Activated naive CD8-positive, alpha-beta T cell treated with anti-CD3 and anti-CD28 coated beads, Interleukin-2, amount 10 ng/mL, durations not matched to agents 7 days and 5 days (primary cell): ENCODE measurements around the gene LAMP1. TPM values are rescaled to one million over a fixed set of nuclear protein-coding genes. Genes with fewer than 3 reads are reported as not detected.

ENCODE experiments used
- ATAC-seq: fragments of 150-1000 bp; cut with Tn5 transposase; one replicate; pipeline ENCODE4 v1.10.0; 2021; ENCODE audit warnings: low read depth, moderate library complexity
- POLR2A ChIA-PET: fragments of 350-600 bp; sonication (Branson Sonifier 250); formaldehyde crosslinking; loops from one replicate; lab custom pipeline; 2021; ENCODE audit warnings: antibody characterized with exemption; lab: Charles Lee
- DNase-seq: peaks from one replicate; pipeline ENCODE4 v3.0.0; 2021
- H3K27ac Mint-ChIP-seq: one replicate; pipeline ENCODE4 v1.8.0; 2022; ENCODE audit warnings: mild to moderate bottlenecking, mixed read lengths
- H3K27me3 Mint-ChIP-seq: one replicate; pipeline ENCODE4 v1.8.0; 2022; ENCODE audit warnings: mild to moderate bottlenecking, moderate library complexity, mixed read lengths
- H3K36me3 Mint-ChIP-seq: one replicate; pipeline ENCODE4 v1.8.0; 2021; ENCODE audit warnings: mild to moderate bottlenecking, mixed read lengths
- H3K4me1 Mint-ChIP-seq: one replicate; pipeline ENCODE4 v1.8.0; 2021; ENCODE audit warnings: mixed read lengths
- H3K4me3 Mint-ChIP-seq: one replicate; pipeline ENCODE4 v1.8.0; 2022; ENCODE audit warnings: mild to moderate bottlenecking, moderate library complexity, mixed read lengths
- H3K9me3 Mint-ChIP-seq: one replicate; pipeline ENCODE4 v1.8.0; 2021; ENCODE audit warnings: mixed read lengths
- total RNA-seq, 2 experiments: library from RNA; stranded (reverse); gene quantifications; one replicate each; pipeline ENCODE4 v1.2.3, GENCODE V29; 2021

LAMP1 gene
- total RNA-seq, 2 experiments from 2014 or later = 90.1 to 96.5 TPM

- peaks cover 9% of the 10 kb centered on the region for H3K4me1 Mint-ChIP-seq
- peaks cover 4% of the 10 kb centered on the region for H3K36me3 Mint-ChIP-seq
- H3K27me3 Mint-ChIP-seq = no peaks in the 10 kb centered on the region
- H3K9me3 Mint-ChIP-seq = peaks cover 3% of the 10 kb centered on the region
- POLR2A ChIA-PET = interaction anchor here (0.7 kb wide), 1 partner anchor 221 kb away, joined by 3 read pairs; no protein-coding TSS in a partner anchor
- H3K4me3 Mint-ChIP-seq = peak overlapping the region; percentile 44
- DNase-seq (peak; percentile 41), ATAC-seq (peak; percentile 78)
- no peak overlapping the region for H3K27ac Mint-ChIP-seq
Observed at GRCh38 chr13:113275387-113275786, 21.7 kb upstream of the LAMP1 start.

- H3K4me1 Mint-ChIP-seq = peaks cover 5% of the 10 kb centered on the region
- ATAC-seq (no peak), DNase-seq (no peak)
- H3K9me3 Mint-ChIP-seq = peaks cover 3% of the 10 kb centered on the region
- H3K4me3 Mint-ChIP-seq = no peak overlapping the region
- POLR2A ChIA-PET = no interaction called here
- H3K36me3 Mint-ChIP-seq = peaks cover 4% of the 10 kb centered on the region
- no peak overlapping the region for H3K27ac Mint-ChIP-seq
- H3K27me3 Mint-ChIP-seq = peaks cover 15% of the 10 kb centered on the region
Observed at GRCh38 chr13:113280126-113280525, 16.9 kb upstream of the LAMP1 start.

DNA sequence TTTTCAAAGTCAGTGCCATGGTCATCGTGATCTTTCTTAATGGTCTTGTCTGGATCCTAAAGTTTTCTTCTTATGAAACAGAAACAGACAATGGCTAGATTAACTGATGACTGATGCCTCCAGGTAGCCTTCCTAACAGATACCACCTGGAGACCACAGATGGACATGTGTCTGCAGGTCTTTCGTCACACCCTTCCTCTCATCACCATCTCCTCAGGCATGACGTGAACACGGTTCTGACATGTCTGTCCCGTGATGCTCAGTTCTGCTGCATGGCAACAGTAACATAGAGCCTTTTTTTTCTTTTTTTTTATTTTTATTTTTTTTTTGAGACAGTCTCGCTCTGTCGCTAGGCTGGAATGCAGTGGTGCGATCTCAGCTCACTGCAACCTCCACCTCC, 13.1 kb upstream of the LAMP1 start:
- Mint-ChIP-seq H3K4me1 (no peaks in the 10 kb centered on the region), H3K4me3 (no peak overlapping the region), H3K36me3 (no peaks in the 10 kb centered on the region), H3K27ac (no peak overlapping the region), H3K9me3 (no peaks in the 10 kb centered on the region), H3K27me3 (peaks cover 24% of the 10 kb centered on the region)
- ATAC-seq (no peak), DNase-seq (no peak)
- POLR2A ChIA-PET = no interaction called here

DNA sequence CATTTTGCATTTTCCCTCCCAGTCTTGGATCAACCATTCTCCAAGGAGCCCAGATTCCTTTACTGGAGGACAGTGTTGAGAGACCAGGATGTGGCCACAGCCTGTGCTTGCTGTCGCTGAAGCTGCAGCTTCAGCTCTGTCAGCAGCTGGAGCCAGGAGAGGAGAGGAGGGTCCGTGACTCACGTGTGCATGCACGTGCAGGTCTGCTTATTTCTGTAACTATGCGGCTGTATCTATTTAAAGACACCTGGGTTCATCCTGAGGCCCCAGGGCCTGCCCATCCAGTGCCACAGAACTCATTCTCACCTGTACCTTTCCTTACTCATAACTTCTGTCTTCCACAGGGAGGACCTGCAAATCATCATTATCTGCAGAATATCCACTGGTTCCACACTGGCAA, 8.2 kb upstream of the LAMP1 start:
- no peak for DNase-seq
- no peak overlapping the region for H3K4me3 Mint-ChIP-seq
- H3K27me3 Mint-ChIP-seq = peaks cover 48% of the 10 kb centered on the region

GRCh38 chr13:113291129-113291528, 5.9 kb upstream of the LAMP1 start:
- H3K9me3 Mint-ChIP-seq = no peaks in the 10 kb centered on the region
- peaks cover 54% of the 10 kb centered on the region for H3K27me3 Mint-ChIP-seq
- DNase-seq (no peak), ATAC-seq (no peak)
- no peak overlapping the region for H3K4me3 Mint-ChIP-seq
- H3K27ac Mint-ChIP-seq = no peak overlapping the region
- POLR2A ChIA-PET = no interaction called here
- H3K36me3 Mint-ChIP-seq = no peaks in the 10 kb centered on the region
- H3K4me1 Mint-ChIP-seq = peaks cover 11% of the 10 kb centered on the region

More for the DNA sequence above, 8.2 kb upstream of the LAMP1 start:
- Mint-ChIP-seq H3K36me3 (no peaks in the 10 kb centered on the region), H3K27ac (no peak overlapping the region), H3K4me1 (peaks cover 11% of the 10 kb centered on the region), H3K9me3 (no peaks in the 10 kb centered on the region)
- no peak for ATAC-seq
- POLR2A ChIA-PET = interaction anchor here (1.1 kb wide), 1 partner anchor 9 kb away, joined by 4 read pairs; the partner anchor contains the start of gene LAMP1

DNA sequence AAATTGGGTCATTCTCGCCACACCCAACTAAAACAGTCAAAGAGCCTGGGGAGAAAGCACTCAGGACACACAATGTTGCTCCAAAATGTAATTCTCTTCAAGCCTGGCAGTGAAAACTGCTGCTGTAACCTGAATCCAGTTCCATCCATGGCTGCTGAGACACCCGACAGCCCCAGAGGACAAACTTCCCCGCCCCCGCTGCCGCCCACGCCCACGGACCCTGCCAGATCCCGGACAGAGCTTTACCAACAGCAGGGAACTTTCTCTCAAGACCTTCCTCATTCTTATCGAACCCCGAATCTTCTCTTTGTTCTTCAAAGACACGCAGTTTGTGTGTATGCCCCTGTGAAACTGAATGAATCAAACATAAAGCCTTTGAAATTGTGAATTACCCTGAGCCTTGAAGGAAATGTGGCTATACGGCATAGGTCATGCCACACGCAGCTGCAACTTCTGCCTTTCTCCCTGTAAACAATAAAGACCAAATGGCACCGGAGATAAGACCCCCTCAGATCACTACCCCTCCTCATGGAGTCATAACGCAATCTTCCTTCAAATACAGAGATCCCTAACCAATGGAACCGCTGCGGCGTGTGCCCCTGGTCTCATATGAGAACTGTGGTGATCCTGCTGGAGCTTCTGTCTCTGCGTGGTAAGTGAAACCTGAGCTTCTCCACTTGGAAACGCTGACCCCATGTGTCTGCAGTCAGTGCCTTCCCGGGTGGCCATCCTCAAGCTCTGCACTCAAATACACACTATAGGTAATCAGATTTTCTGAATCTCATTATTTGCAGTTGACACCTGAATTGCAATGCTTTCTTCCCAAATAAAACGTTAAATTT, 4.8 kb upstream of the LAMP1 start:
- no peak for ATAC-seq
- Mint-ChIP-seq H3K27me3 (peaks cover 52% of the 10 kb centered on the region), H3K27ac (no peak overlapping the region), H3K36me3 (peaks cover 4% of the 10 kb centered on the region), H3K9me3 (peaks cover 2% of the 10 kb centered on the region), H3K4me3 (peak overlapping the region; percentile 64), H3K4me1 (peaks cover 16% of the 10 kb centered on the region)
- DNase-seq = no peak
- POLR2A ChIA-PET = interaction anchor here (0.8 kb wide), 1 partner anchor 82 kb away, joined by 3 read pairs; the partner anchor contains the start of gene CUL4A

GRCh38 chr13:113293686-113294085, 3.4 kb upstream of the LAMP1 start:
- ATAC-seq (no peak), DNase-seq (no peak)
- Mint-ChIP-seq H3K27me3 (peaks cover 48% of the 10 kb centered on the region), H3K4me1 (peaks cover 29% of the 10 kb centered on the region), H3K9me3 (peaks cover 2% of the 10 kb centered on the region), H3K4me3 (no peak overlapping the region), H3K36me3 (peaks cover 8% of the 10 kb centered on the region), H3K27ac (no peak overlapping the region)
- POLR2A ChIA-PET = no interaction called here

DNA sequence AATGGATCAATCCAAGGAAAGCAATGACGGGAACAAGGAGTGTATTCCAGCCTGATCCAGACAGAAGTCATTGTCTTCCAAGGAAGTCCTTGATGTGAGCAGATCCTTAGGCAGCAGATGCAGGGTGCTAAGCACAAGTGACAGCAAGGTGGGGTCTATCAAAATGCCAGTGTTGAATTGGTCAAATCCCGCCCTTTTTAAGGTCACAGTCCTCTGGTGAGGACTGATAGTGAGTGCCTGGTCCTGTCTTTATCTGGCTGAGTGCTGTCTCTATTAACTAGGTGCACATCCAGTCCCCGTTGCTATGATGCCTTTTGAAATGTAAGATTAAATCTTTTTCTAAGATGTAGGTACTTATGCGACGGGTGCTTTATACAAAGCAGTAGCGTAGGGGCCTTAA, 1.3 kb upstream of the LAMP1 start:
- Mint-ChIP-seq H3K27ac (peak overlapping the region; percentile 0), H3K4me3 (no peak overlapping the region), H3K27me3 (peaks cover 35% of the 10 kb centered on the region), H3K36me3 (peaks cover 8% of the 10 kb centered on the region), H3K9me3 (peaks cover 2% of the 10 kb centered on the region), H3K4me1 (peaks cover 31% of the 10 kb centered on the region)
- POLR2A ChIA-PET = no interaction called here
- ATAC-seq (no peak), DNase-seq (no peak)

GRCh38 chr13:113297370-113298042, 467 bp downstream of the LAMP1 start:
- H3K27ac Mint-ChIP-seq = peak overlapping the region; percentile 97
- peak; percentile 46 for ATAC-seq
- peaks cover 25% of the 10 kb centered on the region for H3K4me1 Mint-ChIP-seq
- no peak for DNase-seq
- POLR2A ChIA-PET = interaction anchor here (1.2 to 2.5 kb wide), 2 partner anchors 8 to 88 kb away, joined by 4 to 14 read pairs; partner anchors contain the start of genes CUL4A and PCID2
- peaks cover 11% of the 10 kb centered on the region for H3K36me3 Mint-ChIP-seq
- H3K9me3 Mint-ChIP-seq = peaks cover 2% of the 10 kb centered on the region
- H3K4me3 Mint-ChIP-seq = peak overlapping the region; percentile 94
- peaks cover 18% of the 10 kb centered on the region for H3K27me3 Mint-ChIP-seq

DNA sequence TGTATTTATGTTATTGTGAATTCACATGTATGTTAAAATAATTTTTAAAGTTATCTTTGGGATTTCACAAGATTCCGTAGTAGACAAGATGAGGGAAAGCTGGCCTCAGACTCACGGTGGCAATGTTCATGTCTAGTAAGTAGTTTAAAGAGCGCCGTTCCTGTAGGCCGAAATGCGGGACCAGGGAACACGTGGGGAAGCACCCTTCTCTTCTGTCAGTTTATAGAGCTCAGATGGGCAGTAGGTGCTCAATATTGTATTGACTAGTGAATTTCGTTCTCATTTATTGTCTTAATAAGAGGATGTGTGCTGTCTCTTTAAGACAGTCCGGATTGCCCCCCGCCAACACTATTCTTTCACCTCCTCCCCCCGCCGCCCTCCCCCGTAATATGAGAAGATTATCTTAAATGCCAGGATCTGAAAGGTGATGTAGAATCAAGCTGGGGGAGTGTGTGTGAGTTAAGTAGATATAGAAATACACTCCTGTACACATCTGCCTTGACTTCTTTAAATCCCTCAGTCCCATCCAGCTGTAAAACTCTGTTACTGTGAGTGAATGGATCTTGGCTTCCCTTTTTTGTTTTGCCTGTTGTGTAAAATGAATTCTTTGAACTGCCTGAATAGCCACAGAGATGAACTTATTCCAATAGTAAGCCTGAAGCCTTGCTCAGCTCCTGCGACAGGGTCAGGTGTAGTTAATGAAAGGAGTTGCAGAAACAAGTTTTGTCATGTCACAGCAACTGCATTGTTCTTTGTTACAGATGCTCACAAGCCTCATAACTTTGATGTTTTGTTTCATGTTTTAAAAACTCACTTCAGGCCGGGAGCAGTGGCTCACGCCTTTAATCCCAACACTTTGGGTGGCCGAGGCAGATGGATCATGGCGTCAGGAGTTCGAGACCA, 1.3 kb downstream of the LAMP1 start:
- peaks cover 11% of the 10 kb centered on the region for H3K36me3 Mint-ChIP-seq

GRCh38 chr13:113299951-113300350, 2.9 kb downstream of the LAMP1 start:
- H3K36me3 Mint-ChIP-seq = peaks cover 11% of the 10 kb centered on the region
- ATAC-seq (no peak), DNase-seq (no peak)
- POLR2A ChIA-PET = interaction anchor here (1.2 kb wide), 1 partner anchor 10 kb away, joined by 3 read pairs; no protein-coding TSS in a partner anchor
- peaks cover 26% of the 10 kb centered on the region for H3K4me1 Mint-ChIP-seq
- no peak overlapping the region for H3K4me3 Mint-ChIP-seq
- no peaks in the 10 kb centered on the region for H3K27me3 Mint-ChIP-seq
- H3K27ac Mint-ChIP-seq = no peak overlapping the region
- peaks cover 2% of the 10 kb centered on the region for H3K9me3 Mint-ChIP-seq

More for the DNA sequence above, 1.3 kb downstream of the LAMP1 start:
- Mint-ChIP-seq H3K9me3 (peaks cover 2% of the 10 kb centered on the region), H3K27me3 (peaks cover 11% of the 10 kb centered on the region), H3K4me3 (peak overlapping the region; percentile 94), H3K4me1 (peaks cover 24% of the 10 kb centered on the region), H3K27ac (peak overlapping the region; percentile 97)
- no peak for ATAC-seq
- POLR2A ChIA-PET = interaction anchor here (1.2 to 2.5 kb wide), 2 partner anchors 9 to 89 kb away, joined by 4 to 14 read pairs; partner anchors contain the start of genes CUL4A and PCID2
- DNase-seq = no peak

- DNase-seq = no peak
- POLR2A ChIA-PET = no interaction called here
- Mint-ChIP-seq H3K4me3 (no peak overlapping the region), H3K27me3 (no peaks in the 10 kb centered on the region), H3K9me3 (no peaks in the 10 kb centered on the region), H3K27ac (no peak overlapping the region), H3K36me3 (peaks cover 6% of the 10 kb centered on the region), H3K4me1 (peaks cover 18% of the 10 kb centered on the region)
- ATAC-seq = no peak
Observed at GRCh38 chr13:113302986-113303385, 5.9 kb downstream of the LAMP1 start.
